GM18505 (cell line): ENCODE data around the gene GDI1.
A peak's percentile ranks its signal among the peaks of the same experiment; 100 is the strongest.

Experiments used
- ATAC-seq: cut with Tn5 transposase; IDR thresholded peaks from one replicate; pipeline ENCODE4 v1.9.1; 2021; ENCODE audit not compliant: unreplicated experiment
- POLR2A ChIP-seq: IDR thresholded peaks from 4 replicates; pipeline ENCODE4 v1.6.1; 2011; ENCODE audit warnings: borderline replicate concordance; ENCODE audit not compliant: insufficient read depth, insufficient read length; ENCODE audit errors: extremely low read depth

Gene GDI1

DNA sequence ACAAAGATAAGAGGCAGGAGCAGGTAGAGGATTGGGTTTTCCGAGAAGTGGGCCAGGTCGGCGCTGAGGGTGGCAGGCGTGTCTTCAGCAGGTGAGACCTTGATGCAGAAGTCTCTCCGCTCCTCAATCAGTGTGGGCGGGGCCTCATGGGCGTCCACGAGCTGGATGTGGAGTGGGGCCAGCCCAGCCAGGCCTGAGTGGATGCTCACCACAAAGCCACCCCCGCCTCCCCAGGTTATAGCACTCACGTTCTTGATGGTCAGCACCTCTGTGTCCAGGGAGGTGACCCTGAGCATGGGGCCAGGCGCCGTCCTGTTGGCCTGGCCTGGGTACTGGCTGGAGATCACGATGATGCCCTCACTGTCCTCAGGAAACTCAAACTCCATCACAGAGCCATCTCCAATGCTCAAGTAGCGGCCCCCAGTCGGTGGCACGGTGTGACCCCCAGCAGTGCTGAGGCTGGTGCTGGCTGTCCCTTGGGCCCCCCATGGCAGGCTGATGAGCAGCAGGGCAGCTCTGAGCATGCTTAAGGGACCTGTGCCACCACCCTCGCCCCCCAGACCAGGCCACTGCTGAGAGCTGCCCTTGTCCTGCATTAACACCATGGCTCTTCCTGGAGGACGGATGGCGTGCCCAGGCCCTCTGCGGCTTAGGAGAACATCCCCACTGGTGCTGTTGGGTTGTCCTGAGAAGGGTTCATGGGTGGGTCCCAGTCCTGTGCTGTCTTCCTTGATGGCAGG lies 51.6 kb downstream of the GDI1 start:
- ATAC-seq, result no peak
- no peak for TF ChIP-seq POLR2A

DNA sequence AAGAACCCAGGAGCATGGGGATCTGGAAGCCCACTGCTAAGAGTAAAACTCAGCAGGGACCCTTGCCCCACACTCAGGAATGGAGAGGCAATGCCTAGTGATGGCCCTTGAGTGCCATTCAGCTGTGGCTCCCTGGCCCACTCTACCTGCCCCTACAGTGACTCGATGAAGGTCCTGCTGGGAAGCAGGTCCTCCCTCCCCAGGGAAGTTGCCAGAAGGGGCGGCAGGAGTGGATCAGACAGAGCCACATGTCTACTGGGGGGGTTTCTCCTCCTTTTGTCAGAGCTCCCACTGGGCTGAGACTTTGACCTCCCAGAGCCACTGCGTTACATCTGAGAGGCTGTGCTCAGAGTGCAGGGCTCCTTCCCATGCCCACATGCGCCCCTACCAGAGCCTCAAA lies 52.2 kb downstream of the GDI1 start:
- no peak for ATAC-seq
- no peak for TF ChIP-seq POLR2A

DNA sequence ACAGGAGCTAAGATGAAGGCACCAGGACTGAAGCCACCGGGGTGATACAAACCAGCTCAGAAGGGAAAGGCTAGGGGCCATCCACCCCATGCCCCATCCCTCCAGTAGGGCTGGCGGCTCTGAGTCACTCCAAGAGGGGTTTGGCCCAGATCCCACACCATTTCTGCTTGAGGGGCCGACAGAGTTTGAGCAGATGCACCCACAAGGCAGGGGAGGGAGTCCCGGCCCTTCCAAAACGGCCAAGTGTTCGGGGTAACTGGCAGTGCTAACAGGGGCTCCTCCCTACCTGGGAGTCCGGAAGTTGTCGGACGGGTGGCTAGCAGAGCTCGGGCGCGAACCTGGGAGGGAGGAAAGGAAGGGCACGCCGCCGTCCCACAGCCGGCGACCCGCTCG lies 53.1 kb downstream of the GDI1 start:
- no peak for TF ChIP-seq POLR2A

DNA sequence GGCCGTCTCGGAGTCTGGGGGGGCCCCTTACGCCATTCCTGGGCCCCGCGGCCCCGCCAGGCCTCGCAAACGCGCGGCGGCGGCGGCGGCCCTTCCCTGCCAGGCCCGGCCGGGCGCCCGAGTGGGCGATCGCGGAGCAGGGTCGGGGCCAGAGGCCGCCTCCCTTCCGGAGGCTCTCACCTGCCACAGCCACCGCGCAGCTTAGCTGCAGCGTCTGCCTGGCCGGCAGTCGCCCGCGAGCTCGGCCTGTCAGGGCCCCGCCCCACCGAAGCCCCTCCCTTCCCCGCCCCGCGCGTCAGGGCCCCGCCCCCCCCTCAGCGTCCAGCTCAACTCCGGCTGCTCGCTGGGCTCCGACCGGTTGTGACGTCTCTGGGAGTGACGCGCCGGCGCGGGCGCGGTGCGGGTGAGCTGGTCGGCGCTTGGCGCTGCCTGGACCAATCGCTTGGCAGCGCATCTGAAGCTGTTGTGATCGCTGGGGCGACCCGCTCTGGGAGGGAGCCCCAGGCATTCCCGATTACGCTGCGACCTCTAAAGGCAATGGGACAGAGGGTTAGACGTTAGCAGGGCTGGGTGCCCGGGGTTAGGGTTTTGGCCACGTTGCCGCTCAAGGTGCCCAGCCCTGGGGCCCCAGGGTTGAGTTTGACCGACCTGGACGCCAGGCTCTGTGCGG lies 53.6 kb downstream of the GDI1 start, which contains the start of gene SLC10A3:
TSS of gene SLC10A3 (minus strand) at position 216 of the 670 bp plus-strand sequence. CDS start 1,689 bp downstream, outside the sequence.
- peak; percentile 80 for ATAC-seq
- peak; percentile 95 for TF ChIP-seq POLR2A

More for the DNA sequence above, 53.1 kb downstream of the GDI1 start:
- ATAC-seq, result peak; percentile 23
